ENCODE data around the gene NELFCD.

GRCh38 chr20:58994390-58995159 lies 13.5 kb downstream of the NELFCD start:
- TF ChIP-seq CTBP1 (IDR thresholded peaks at IDR 0.05; ENCODE audit: borderline replicate concordance) (no peak), ARNT (IDR thresholded peaks at IDR 0.05) (no peak), SUZ12 (IDR thresholded peaks at IDR 0.05) (no peak), SP1 (IDR thresholded peaks at IDR 0.05) (no peak), FOXA1 (IDR thresholded peaks at IDR 0.05) (no peak), FOXM1 (IDR thresholded peaks at IDR 0.05; ENCODE audit: borderline replicate concordance) (no peak), TARDBP (IDR thresholded peaks at IDR 0.05) (no peak)

Data from HEK293T (cell line).